SK-N-SH (cell line): ENCODE data around the gene KRTCAP3.

Experiments
- CTCF ChIP-seq: fragments of 200-600 bp; sonication (generic); IDR thresholded peaks from 2 replicates; pipeline ENCODE4 v1.6.1; 2017; ENCODE audit warnings: antibody characterized with exemption, mild to moderate bottlenecking, moderate library complexity
- MAX ChIP-seq: IDR thresholded peaks from 2 replicates; pipeline ENCODE4 v1.4.0; 2012; ENCODE audit warnings: low read depth

GRCh38 chr2:27489118-27489497 is 46.9 kb downstream of the KRTCAP3 start:
- TF ChIP-seq CTCF (peak; percentile 21; the same call in 1 of the 2 replicates), MAX (no peak; the same call in 1 of the 2 replicates)
